NT2/D1 (cell line): ENCODE measurements around the gene ARRB2.

Experiments used
- YY1 ChIP-seq: IDR thresholded peaks from 2 replicates; pipeline ENCODE4 v1.6.1; 2011; ENCODE audit not compliant: insufficient read length, insufficient read depth
- ZNF274 ChIP-seq: IDR thresholded peaks from 2 replicates; pipeline ENCODE4 v1.6.1; 2011; ENCODE audit warnings: mild to moderate bottlenecking, low read depth, low read length

DNA sequence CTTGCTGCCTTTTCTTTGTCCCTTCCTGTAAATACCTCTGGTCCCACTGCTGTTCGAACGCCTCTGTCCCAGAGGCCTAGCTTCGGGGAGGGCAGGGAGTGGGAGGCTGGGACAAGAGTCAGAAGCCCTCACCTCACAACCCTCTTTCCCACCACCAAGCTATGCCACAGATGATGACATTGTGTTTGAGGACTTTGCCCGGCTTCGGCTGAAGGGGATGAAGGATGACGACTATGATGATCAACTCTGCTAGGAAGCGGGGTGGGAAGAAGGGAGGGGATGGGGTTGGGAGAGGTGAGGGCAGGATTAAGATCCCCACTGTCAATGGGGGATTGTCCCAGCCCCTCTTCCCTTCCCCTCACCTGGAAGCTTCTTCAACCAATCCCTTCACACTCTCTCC is 10.4 kb downstream of the ARRB2 start:
- TF ChIP-seq ZNF274: no peak
- no peak for TF ChIP-seq YY1
